ENCODE measurements around the gene ZNF417. TPM values are rescaled to one million over a fixed set of nuclear protein-coding genes. Genes with fewer than 3 reads are reported as not detected.

Gene ZNF417
- total and polyA plus RNA-seq, 2 of the 8 experiments (the other 6 are each of a cell fraction or from before 2014, with no cell fraction given), result 5.4 to 19.2 TPM

GRCh38 chr19:57954996-57955395 is 38.6 kb upstream of the ZNF417 start:
- 84% methylated on average over 4 of the region's 4 CpGs; no CpG with 5 or more reads in 1 of the 2 experiments for WGBS, 2 experiments (ENCODE audit: extremely low coverage in 1 of 2, insufficient coverage in 1 of 2, insufficient read length in 1 of 2, insufficient replicate concordance in 2 of 2, low coverage in 1 of 2, low lambda C conversion rate in 2 of 2, missing lambda C conversion rate in 1 of 2)
- TF ChIP-seq CREB1 (IDR thresholded peaks at IDR 0.05) (no peak), POU5F1 (IDR thresholded peaks at IDR 0.05; ENCODE audit: low read depth, low read length) (no peak), EP300 (IDR thresholded peaks at IDR 0.05; ENCODE audit: borderline replicate concordance in 1 of 2, low read depth in 2 of 2, low read length in 2 of 2) (no peak), CBX8 (IDR thresholded peaks at IDR 0.05; ENCODE audit: borderline replicate concordance, low read depth, low read length) (no peak), HDAC6 (IDR thresholded peaks at IDR 0.05; ENCODE audit: low read depth, low read length) (no peak), SIRT6 (IDR thresholded peaks at IDR 0.05; ENCODE audit: low read length) (no peak), NANOG (IDR thresholded peaks at IDR 0.05; ENCODE audit: insufficient read depth, low read depth, low read length, poor library complexity, severe bottlenecking) (no peak), BCL11A (IDR thresholded peaks at IDR 0.05; ENCODE audit: low read depth in 2 of 2, low read length in 2 of 2) (no peak), CBX5 (IDR thresholded peaks at IDR 0.05; ENCODE audit: low read depth, low read length) (no peak)
- TF ChIP-seq, protein P1, sequence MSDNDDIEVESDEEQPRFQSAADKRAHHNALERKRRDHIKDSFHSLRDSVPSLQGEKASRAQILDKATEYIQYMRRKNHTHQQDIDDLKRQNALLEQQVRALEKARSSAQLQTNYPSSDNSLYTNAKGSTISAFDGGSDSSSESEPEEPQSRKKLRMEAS (IDR thresholded peaks at IDR 0.05), result no peak
- no peak overlapping the region for H3K27ac ChIP-seq (ENCODE audit: low read depth, low read length)

More at GRCh38 chr19:57954996-57955395, 38.6 kb upstream of the ZNF417 start:
- Histone ChIP-seq H2BK20ac (ENCODE audit: low read length) (no peak overlapping the region), H2BK15ac (ENCODE audit: low read length) (no peak overlapping the region), H2BK120ac (replicated peaks; ENCODE audit: low read depth, low read length) (no peak overlapping the region), H3K14ac (ENCODE audit: insufficient read length) (no peak overlapping the region), H3K4me3 (ENCODE audit: extremely low read depth in 1 of 4, insufficient read depth in 2 of 4, low read depth in 3 of 4, low read length in 4 of 4) (no peak overlapping the region), H3K9ac (replicated peaks in 1 of 4; ENCODE audit: extremely low read depth in 1 of 4, low read depth in 3 of 4, low read length in 3 of 4) (no peak overlapping the region), H3K27me3 (replicated peaks in 1 of 4; ENCODE audit: control insufficient read depth in 3 of 4, extremely low read depth in 1 of 4, insufficient read depth in 3 of 4, low read length in 3 of 4) (no peaks in the 10 kb centered on the region), H3K4me1 (replicated peaks in 1 of 4; ENCODE audit: control insufficient read depth in 3 of 4, insufficient read depth in 4 of 4, low read length in 3 of 4) (no peaks in the 10 kb centered on the region), H3K9me3 (ENCODE audit: insufficient read depth in 2 of 2, low read depth in 1 of 2, low read length in 1 of 2) (peaks cover 49 to 62% of the 10 kb centered on the region in 2 experiments), H3K18ac (ENCODE audit: extremely low read depth, low read length) (no peak overlapping the region), H4K20me1 (replicated peaks in 1 of 2; ENCODE audit: control insufficient read depth in 1 of 2, insufficient read depth in 2 of 2, low read length in 2 of 2) (no peaks in the 10 kb centered on the region), H2BK12ac (ENCODE audit: low read depth, low read length) (no peak overlapping the region), H3K4me2 (ENCODE audit: insufficient read depth in 1 of 2, low read depth in 2 of 2, low read length in 2 of 2) (no peak overlapping the region), H2AFZ (ENCODE audit: low read length) (no peak overlapping the region), H3K23me2 (ENCODE audit: low read depth, low read length) (no peaks in the 10 kb centered on the region), H3K56ac (replicated peaks; ENCODE audit: insufficient read length, low read depth, low read length) (no peak overlapping the region), H3K79me2 (ENCODE audit: control insufficient read depth in 1 of 2, insufficient read depth in 2 of 2, low read length in 2 of 2) (no peaks in the 10 kb centered on the region), H4K91ac (replicated peaks; ENCODE audit: insufficient read length, low read length) (no peak overlapping the region), H3K36me3 (ENCODE audit: control insufficient read depth in 2 of 4, insufficient read depth in 4 of 4, low read length in 3 of 4) (no peaks in the 10 kb centered on the region), H4K5ac (ENCODE audit: insufficient read length, low read depth, low read length) (no peak overlapping the region), H2BK5ac (ENCODE audit: low read depth, low read length) (no peak overlapping the region), H2AK5ac (ENCODE audit: low read depth, low read length) (no peak overlapping the region), H3K4ac (replicated peaks; ENCODE audit: insufficient read length, low read depth, low read length) (no peak overlapping the region), H4K8ac (ENCODE audit: extremely low read depth, insufficient read depth, low read length) (no peak overlapping the region), H3K23ac (ENCODE audit: insufficient read length) (no peak overlapping the region), H3K79me1 (ENCODE audit: low read depth, low read length) (no peaks in the 10 kb centered on the region)
- FAIRE-seq, result no peak
- ChIA-PET POLR2A (ENCODE audit: partially characterized antibody) (interaction anchor here (0.6 to 1.0 kb wide), 3 partner anchors 20 to 599 kb away, joined by 3 to 4 read pairs (median 3); partner anchors contain the start of gene ZNF418), CTCF (ENCODE audit: partially characterized antibody) (interaction anchor here (0.6 to 0.9 kb wide), 2 partner anchors 11 to 540 kb away, joined by 4 read pairs; no protein-coding TSS in a partner anchor)
- no peak for DNase-seq (ENCODE audit: low read depth in 1 of 2, low spot score in 2 of 2)
